HepG2 (cell line): ENCODE results near the gene COL18A1. TPM values are rescaled to one million over a fixed set of nuclear protein-coding genes. Genes with fewer than 3 reads are reported as not detected.

ENCODE experiments used
- ELF1 ChIP-seq: sonication (generic); formaldehyde crosslinking; IDR thresholded peaks from 2 replicates; pipeline ENCODE4 v1.4.0; 2020; ENCODE audit warnings: missing genetic modification reagents
- GATAD2A ChIP-seq: IDR thresholded peaks from 2 replicates; pipeline ENCODE4 v1.6.1; 2016
- HMG20B ChIP-seq: conservative IDR thresholded peaks from 2 replicates; pipeline ENCODE4 v1.6.1; 2016; ENCODE audit warnings: missing genetic modification reagents, missing compliant biosample characterization
- MAFG ChIP-seq: sonication (generic); formaldehyde crosslinking; IDR thresholded peaks from 2 replicates; pipeline ENCODE4 v1.5.1; 2020; ENCODE audit warnings: mild to moderate bottlenecking, missing genetic modification reagents
- MXD3 ChIP-seq: IDR thresholded peaks from 2 replicates; pipeline ENCODE4 v1.6.1; 2016; ENCODE audit warnings: mild to moderate bottlenecking, missing biosample characterization, missing genetic modification reagents
- PCBP2 ChIP-seq: fragments of 200-400 bp; formaldehyde crosslinking; optimal IDR thresholded peaks from 2 replicates; pipeline ENCODE3; 2018; ENCODE audit warnings: low read length, low read depth; ENCODE audit not compliant: poor library complexity, severe bottlenecking
- PREB ChIP-seq: sonication (generic); formaldehyde crosslinking; IDR thresholded peaks from 2 replicates; pipeline ENCODE4 v1.4.0; 2020; ENCODE audit warnings: missing genetic modification reagents
- SIN3A ChIP-seq: IDR thresholded peaks from 2 replicates; pipeline ENCODE4 v1.6.1; 2011; ENCODE audit warnings: low read depth, mild to moderate bottlenecking, control low read depth, low read length, borderline replicate concordance
- SIN3B ChIP-seq: fragments of 150-350 bp; IDR thresholded peaks from 2 replicates; pipeline ENCODE4 v1.6.1; 2014; ENCODE audit warnings: low read length
- SMARCC2 ChIP-seq: fragments of 450-650 bp; IDR thresholded peaks from 2 replicates; pipeline ENCODE4 v1.6.1; 2017; ENCODE audit warnings: antibody characterized with exemption, mild to moderate bottlenecking
- SOX6 ChIP-seq, 2 experiments: fragments of 450-650 bp in 1 of 2; sonication (generic) in 1 of 2; formaldehyde crosslinking in 1 of 2; IDR thresholded peaks; 2 replicates each; pipeline versions ENCODE4 v1.4.0 to v1.6.1; 2017 to 2020; ENCODE audit warnings: antibody characterized with exemption in 1 of 2, mild to moderate bottlenecking in 1 of 2, missing genetic modification reagents in 1 of 2
- ZBTB25 ChIP-seq: IDR thresholded peaks from 2 replicates; pipeline ENCODE4 v1.6.1; 2018; ENCODE audit warnings: missing genetic modification reagents
- ZBTB43 ChIP-seq: sonication (generic); formaldehyde crosslinking; conservative IDR thresholded peaks from 2 replicates; pipeline ENCODE4 v1.4.0; 2020; ENCODE audit warnings: missing genetic modification reagents
- ZGPAT ChIP-seq: IDR thresholded peaks from 2 replicates; pipeline ENCODE4 v1.6.1; 2016; ENCODE audit warnings: mild to moderate bottlenecking
- ZNF18 ChIP-seq: sonication (generic); formaldehyde crosslinking; IDR thresholded peaks from 2 replicates; pipeline ENCODE4 v1.8.0; 2022; ENCODE audit warnings: mild to moderate bottlenecking, missing genetic modification reagents; ENCODE audit not compliant: insufficient replicate concordance
- ZNF331 ChIP-seq: sonication (generic); formaldehyde crosslinking; IDR thresholded peaks from 2 replicates; pipeline ENCODE4 v1.4.0; 2020; ENCODE audit warnings: missing genetic modification reagents
- ZNF383 ChIP-seq: sonication (generic); formaldehyde crosslinking; IDR thresholded peaks from 2 replicates; pipeline ENCODE4 v1.4.0; 2020; ENCODE audit warnings: missing genetic modification reagents, mild to moderate bottlenecking, borderline replicate concordance
- ZNF503 ChIP-seq: sonication (generic); formaldehyde crosslinking; IDR thresholded peaks from 2 replicates; pipeline ENCODE4 v1.4.0; 2020; ENCODE audit warnings: missing genetic modification reagents
- ZNF510 ChIP-seq: sonication (generic); formaldehyde crosslinking; IDR thresholded peaks from 2 replicates; pipeline ENCODE4 v1.4.0; 2020; ENCODE audit warnings: low read depth, mild to moderate bottlenecking, missing genetic modification reagents
- ZSCAN31 ChIP-seq: sonication (generic); formaldehyde crosslinking; IDR thresholded peaks from 2 replicates; pipeline ENCODE4 v1.5.0; 2020; ENCODE audit warnings: low read depth, mild to moderate bottlenecking, missing genetic modification reagents
- polyA plus RNA-seq, 8 experiments: library from polyadenylated mRNA; depleted of rRNA in 3 of 8; stranded (reverse) in 7 of 8; unstranded in 1 of 8; fragments of >200 nt; fragmentation: Illumina TruSeq in 4 of 8; extraction: Trizol in 4 of 8; gene quantifications; 2 replicates each; pipeline versions ENCODE4 v1.2.1 to v1.2.3, GENCODE V29; 2011 to 2016; ENCODE audit warnings: low read depth in 4 of 8, missing spikeins in 1 of 8, mixed read lengths in 1 of 8; ENCODE audit not compliant: insufficient read depth in 1 of 8
- total RNA-seq, 5 experiments: library from RNA; depleted of rRNA; stranded (reverse); fragments of >200 nt; fragmentation: Illumina TruSeq; extraction: Trizol; gene quantifications; 2 replicates each; pipeline ENCODE4 v1.2.3, GENCODE V29; 2016; ENCODE audit warnings: low read depth in 1 of 5

The COL18A1 gene
- total and polyA plus RNA-seq, 2 of the 13 experiments (the other 11 are each of a cell fraction or from before 2014, with no cell fraction given) = 79.0 to 102 TPM

- TF ChIP-seq ZNF503 (CRISPR knock-in tag) = peak; percentile 32; the same call in 1 of the 2 replicates
- TF ChIP-seq HMG20B (CRISPR knock-in tag) = peak; percentile 67; the same call in 1 of the 2 replicates
- TF ChIP-seq ZSCAN31 (CRISPR knock-in tag) = no peak
- no peak for TF ChIP-seq SOX6 (IDR thresholded peaks at IDR 0.05)
- TF ChIP-seq SOX6 (CRISPR knock-in tag; IDR thresholded peaks at IDR 0.05) = peak; percentile 94
- TF ChIP-seq ZNF331 (CRISPR knock-in tag) = 0 out of 2 replicates have a peak, but pooled peaks have one; percentile 14
- peak; percentile 38; the same call in 1 of the 2 replicates for TF ChIP-seq ZGPAT (CRISPR knock-in tag)
- TF ChIP-seq SIN3A = 0 out of 2 replicates have a peak, but pooled peaks have one; percentile 50
- TF ChIP-seq PREB (CRISPR knock-in tag) = no peak
- no peak; the same call in 1 of the 2 replicates for TF ChIP-seq ZBTB25 (CRISPR knock-in tag)
- TF ChIP-seq GATAD2A (CRISPR knock-in tag) = peak; percentile 83
- no peak for TF ChIP-seq SIN3B
- TF ChIP-seq MAFG = no peak
- TF ChIP-seq ZBTB43 (CRISPR knock-in tag) = peak; percentile 49; the same call in 1 of the 2 replicates
- TF ChIP-seq ZNF510 (CRISPR knock-in tag) = no peak
- no peak for TF ChIP-seq ZNF18
- TF ChIP-seq ELF1 (CRISPR knock-in tag) = no peak
- TF ChIP-seq PCBP2 = no peak
- no peak for TF ChIP-seq ZNF383 (CRISPR knock-in tag)
- TF ChIP-seq MXD3 (CRISPR knock-in tag) = no peak
- TF ChIP-seq SMARCC2 = no peak
These were observed 27.8 kb downstream of the COL18A1 start (continued) for GRCh38 chr21:45432575-45433255.
